NCI-H2107 treated with DMSO at 0.1 percent for 48 hours (cell line): ENCODE measurements around the gene WRAP73.

Experiments
- DNase-seq: peaks from one replicate; lab custom pipeline; 2025; ENCODE audit not compliant: unreplicated experiment; lab: John Stamatoyannopoulos, UW

The WRAP73 gene

DNA sequence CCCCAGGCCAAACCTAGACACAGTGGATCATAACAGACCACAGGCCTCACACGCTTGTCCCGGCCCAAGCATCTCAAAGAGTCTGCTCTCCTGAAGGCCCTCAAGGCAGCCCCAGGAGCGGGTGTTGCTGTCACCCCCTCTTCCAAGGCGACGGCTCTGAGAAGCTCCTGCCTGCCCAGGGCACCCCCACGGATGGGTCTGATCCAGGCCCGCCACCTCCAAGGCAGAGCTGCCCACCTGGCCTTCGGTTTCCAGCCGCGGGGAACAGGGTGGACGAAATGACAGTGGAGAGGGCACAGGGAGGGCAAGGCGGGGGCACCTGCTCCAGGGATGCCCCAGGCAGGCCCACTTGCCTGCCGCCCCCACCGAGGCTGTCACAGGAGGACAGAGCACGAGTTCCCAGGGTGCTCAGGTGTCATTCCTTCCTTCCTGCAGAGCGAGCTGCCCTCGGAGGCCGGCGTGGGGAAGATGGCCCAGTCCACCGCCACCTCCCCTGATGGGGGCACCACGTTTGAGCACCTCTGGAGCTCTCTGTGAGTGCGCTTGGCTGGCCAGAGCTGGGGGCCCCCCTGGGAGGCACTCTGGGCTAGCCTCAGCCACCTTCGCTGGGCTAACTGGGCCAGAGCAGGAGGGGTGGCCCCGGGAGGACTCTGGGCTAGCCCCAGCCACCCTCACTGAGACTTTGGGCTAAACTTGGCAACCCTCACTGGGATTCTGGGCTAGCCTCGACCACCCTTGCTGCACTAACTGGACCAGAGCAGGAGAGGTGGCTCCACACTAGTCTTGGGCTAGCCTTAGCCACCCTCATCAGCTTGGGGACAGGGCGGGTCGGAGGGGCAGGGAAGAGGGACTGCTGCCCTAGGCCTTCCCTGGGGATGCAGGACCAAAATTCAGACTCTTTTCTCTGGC lies 32.2 kb upstream of the WRAP73 start:
- DNase-seq, result no peak

DNA sequence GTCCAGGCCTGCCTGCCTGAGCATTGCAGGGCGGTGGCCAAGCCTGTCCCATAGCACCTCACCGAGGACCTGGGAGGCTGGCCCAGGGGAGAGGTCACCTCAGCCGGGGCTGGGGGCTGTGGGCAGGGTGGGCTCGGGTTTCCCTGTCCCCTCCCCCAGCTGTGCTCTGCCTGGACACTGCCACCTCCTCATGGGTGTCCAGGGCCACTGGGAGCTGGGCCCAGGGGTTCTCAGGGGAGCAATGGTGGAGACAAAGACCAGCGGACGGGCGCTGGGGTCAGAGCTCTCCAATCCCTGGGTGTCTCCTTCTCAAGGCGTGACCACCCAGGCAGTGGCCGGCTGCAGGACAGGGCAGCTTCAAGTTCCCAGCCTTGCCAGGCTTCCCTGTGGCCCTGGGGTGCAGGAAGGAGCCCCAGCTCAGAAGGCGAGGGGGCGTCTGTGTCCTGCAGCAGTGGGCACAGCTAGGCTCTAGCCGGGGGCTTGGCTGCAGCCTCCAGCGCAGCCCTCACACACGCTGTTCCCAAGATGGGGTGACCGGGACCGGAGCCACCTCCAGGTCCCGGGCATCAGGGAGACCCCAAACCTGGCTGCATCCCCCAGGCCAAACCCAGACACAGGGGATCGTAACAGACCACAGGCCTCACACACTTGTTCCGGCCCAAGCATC lies 31.5 kb upstream of the WRAP73 start:
- DNase-seq, result no peak

DNA sequence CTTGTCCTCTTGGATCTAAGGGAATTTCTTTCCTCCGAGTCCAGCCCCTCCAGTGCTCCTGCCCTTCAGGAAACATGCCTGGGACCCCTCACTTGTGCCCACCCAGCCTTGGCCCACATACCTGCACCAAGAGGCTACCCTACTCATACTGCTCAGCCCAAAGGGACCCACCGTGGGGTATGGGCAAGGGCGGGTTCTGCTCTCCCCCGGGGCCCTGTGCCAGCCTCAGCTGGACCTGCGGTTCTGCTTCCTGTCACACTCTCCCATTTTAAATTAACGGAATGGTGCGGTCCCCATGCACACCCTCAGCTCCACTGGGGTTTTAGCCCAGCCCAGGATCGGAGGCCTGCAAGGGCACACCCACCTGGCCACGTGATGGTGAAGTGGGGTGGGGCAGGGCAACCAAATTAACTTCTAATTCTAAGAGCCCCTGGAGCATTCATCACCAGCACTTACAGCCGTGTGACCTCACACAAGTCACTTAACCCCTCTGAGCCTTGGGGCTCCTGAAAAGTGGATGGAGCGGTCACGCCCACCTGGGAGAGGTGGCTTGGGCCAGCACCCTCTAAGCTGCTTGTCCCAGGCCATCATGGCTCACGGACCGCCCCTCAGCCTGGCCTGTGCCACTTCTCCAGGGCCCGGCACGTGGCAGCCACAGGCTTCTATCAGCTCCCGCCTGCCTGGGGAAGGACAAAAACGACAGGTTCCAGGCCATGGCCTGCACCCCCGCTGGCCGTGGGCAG lies 30.8 kb upstream of the WRAP73 start:
- DNase-seq, result no peak

DNA sequence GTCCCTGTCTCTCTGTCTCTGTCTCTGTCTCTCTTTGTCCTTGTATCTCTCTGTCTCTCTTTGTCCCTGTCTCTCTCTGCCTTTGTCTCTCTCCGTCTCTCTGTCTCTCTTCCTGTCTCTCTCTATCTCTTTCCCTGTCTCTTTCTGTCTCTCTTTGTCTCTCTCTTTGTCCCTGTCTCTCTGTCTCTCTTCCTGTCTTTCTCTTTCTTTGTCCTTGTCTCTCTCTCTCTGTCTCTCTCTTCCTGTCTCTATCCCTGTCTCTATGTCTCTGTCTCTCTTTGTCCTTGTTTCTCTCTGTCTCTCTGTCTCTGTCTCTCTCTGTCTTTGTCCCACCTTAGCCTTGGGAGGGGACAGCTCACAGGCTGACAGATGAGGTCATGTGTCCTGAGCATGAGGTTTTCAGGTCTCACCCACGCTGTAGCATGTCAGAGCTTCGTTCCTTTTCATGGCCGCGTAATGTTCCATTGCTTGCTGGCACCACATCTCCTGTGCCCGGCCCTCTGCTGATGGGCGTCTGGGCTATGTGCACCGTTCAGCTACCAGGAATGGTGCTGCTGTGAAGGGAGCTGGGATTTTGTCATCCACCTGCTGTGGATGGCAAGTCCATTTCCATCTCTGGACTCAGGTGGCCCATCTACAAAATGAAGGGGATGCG lies 30.0 kb upstream of the WRAP73 start:
- DNase-seq, result no peak

DNA sequence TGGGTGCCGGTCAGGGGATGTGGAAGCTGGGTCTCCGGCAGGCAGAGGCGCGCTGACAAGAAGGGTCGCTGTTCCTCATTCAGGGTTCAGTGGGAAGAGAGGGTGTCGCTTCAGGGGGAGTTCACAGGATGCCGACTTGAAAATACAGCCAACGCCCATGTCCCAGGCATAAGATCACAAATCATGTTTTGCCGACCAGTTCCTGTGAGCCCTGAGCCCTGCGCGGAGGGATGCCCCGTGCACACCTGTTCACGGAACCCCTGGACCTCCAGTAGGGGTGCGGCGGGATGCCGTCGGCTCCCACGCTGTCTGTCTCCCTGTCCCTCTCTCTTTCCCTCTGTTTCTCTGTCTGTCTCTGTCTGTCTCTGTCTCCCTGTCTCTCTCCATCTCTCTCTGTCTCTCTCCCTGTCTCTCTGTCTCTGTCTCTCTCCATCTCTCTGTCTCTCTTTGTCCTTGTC lies 29.2 kb upstream of the WRAP73 start:
- DNase-seq, result no peak

DNA sequence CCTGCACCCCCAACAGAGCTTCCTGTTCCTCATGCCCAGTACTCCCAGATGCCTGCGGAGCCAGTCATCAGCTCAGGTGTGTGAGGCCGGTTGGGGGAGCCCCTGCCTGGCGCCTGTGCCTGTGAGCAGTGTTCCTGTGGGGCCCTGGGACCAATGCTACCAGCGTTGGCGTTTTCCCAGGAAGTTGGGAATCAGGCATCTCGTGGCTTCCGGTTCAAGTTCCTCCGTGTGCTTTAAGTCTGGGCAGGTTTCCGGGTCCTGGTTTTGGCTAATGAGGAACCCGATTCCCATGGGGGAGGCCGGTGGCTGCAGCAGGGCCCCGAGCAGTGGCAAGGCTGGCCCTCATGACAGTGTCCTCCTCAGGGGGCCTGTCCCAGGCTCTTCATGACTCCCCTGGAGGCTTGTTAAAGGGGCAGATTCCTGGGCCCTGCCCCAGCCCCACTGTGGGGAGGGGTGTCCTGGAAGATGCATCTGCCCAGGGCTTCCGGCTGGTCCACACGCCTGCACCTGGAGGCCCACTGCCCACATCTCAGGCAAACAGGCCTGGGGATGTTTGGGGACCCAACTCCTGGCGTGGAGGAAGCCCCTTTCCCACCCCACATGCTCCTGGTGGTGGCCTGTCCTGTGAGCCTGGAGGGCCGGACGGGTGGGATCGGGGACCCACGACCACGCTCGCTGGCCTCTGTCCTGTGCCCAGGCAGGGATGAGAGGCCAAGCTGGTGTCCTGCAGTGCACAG lies 28.6 kb upstream of the WRAP73 start:
- no peak for DNase-seq

DNA sequence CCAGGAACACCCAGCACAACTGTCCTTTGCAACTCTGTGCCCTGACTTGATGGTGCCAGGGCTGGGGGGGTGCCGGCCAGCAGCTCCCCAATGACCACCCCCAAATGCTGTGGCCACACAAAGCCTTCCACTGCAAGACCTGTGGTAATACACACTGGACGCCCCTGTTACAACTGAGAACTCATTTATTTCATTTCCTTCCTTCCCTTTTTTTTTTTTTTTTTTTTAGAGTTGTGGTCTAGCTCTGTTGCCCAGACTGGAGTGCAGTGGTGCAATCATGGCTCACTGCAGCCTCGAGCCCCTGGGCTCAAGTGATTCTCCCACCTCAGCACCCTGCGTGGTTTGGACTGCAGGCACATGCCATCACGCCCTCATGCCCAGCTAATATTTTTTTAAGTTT lies 27.6 kb upstream of the WRAP73 start:
- no peak for DNase-seq

DNA sequence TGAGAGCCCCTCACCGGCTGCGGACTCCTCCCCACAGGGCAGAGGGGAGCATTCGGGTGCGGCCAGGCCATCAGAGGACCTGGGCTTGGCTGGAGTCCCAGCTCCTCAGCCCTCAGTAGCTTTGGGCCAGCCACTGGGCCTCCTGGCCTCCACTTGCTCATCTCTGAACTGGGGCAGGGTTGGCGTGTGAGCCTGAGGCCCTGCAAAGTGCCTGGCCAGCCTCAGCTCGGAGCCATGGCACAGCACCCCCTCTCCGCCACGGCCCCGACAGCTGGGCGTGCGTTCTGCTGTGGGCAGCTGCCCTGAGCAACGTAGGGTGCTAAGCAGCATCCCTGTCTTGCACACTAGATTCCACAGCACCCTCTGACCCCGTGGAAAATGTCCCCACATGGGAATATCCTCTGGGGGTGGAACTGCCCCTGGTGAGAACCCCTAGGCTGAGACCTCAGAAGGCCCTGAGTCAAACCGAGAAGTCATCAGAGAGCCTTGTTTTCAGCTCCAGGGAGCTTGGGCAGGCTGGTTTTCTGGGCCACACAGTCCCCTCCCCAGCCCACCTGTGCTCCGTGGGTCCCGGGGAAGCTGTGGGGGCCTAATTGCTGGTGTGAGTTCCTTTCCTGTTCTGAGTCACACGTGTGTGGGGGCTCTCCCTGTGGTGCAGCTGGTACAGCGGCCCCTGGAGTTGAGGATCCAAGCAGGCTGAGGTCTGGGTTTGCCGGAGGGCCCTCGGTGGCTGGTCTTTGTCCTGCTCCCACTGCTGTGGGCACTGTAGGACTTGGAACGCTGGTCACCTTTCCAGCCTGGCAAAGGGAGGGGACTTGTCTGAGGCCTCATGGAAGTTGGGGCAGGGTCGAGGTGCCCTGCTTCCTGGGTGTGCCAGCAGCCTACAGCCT lies 26.9 kb upstream of the WRAP73 start:
- no peak for DNase-seq

DNA sequence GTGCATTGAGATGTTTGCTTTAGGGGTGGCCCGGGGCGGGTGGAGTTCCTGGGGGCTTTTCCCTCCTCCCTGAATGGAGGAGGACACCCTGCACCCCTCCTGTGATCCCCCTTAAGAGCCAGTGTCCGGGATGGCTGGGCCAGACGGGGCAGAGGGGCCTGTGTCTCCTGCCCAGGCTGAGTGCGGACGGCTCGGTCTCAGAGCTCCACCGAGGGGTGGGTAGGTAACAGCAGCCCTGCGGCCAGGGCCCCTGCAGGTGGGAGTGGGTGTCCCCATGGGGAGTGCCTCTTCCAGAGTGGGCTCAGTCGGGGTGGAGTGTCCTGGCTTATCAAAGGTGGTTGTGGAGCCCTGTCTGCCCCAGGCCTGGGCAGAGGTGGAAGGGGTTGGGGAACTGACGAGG lies 25.5 kb upstream of the WRAP73 start:
- no peak for DNase-seq

DNA sequence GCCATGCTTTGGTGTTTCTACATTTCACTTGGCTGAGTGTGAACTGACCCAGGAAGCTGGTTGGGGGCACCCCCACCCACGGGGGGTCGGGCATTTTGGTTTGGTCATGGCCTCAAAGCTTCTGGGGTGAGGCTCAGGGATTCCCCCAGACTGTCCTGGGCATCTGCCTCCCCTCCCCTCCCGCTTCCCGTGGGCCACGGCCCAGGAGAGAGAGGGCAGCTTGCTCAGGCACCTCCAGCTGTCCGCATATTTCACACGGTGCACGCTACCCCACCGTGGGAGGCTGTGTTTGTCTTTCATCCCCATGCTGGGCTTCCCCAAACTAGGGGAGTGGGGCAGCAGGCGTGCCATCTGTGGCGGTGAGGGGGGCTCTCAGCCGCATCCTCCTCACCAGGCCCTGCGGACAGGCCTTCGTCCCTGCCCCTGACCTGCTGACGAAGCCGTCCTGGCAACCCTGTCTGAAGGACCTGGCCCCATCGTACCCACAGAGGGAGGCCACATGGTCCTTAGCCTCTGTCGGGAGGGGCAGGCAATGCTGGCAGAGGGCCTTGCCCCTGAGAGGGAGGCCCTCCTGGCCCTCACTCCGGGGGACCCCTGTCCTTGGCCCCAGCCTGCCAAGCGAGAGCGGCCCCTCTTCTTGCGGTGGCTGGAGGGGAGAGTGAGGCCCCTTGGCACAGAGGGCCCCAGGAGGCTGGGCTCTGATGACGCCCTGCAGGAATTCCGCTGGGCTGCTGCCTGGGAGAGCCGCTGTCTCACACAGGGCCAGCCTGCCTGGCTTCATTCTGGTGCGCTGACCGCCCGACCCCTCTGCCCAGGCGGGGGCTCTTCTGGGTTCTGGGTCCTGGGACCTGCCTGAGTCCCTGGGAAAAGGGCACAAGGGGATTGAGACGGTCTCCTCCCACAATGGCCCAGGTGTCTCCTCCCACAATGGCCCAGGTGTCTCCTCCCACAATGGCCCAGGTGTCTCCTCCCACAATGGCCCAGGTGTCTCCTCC lies 24.5 kb upstream of the WRAP73 start:
- no peak for DNase-seq

DNA sequence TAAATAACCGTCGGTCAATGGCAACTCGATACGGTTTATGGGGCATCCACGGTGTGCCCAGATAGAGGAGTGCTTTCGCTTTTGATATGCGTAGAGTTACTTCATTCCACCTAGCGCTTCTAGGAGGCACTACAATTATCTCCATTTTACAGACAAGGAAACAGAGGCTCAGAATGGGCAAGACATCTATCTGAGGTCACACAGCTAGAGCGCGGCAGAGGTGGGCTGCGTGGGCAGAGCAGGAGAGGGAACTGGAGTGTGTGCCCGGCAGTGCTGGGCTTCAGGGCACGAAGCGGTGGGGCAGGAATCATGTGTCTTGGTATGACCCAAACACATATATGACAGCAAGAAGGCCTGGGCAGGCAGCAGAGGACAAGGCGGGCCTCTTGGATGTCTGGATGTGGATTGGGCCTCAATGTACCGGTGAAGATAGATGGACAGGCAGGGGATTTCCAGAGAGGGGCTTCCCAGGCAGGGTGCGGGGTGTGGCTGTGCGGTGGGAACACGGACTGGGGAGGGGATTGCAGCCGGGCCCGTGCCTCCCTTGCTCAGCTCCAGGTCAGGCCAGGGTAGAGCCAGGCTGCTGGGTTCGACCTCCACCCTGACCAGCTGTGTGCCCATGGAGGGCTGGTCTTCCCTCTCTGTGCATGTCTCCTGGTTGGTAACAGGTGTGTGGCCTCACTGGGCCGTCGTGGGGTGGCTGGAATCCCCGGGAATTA lies 23.6 kb upstream of the WRAP73 start:
- no peak for DNase-seq

DNA sequence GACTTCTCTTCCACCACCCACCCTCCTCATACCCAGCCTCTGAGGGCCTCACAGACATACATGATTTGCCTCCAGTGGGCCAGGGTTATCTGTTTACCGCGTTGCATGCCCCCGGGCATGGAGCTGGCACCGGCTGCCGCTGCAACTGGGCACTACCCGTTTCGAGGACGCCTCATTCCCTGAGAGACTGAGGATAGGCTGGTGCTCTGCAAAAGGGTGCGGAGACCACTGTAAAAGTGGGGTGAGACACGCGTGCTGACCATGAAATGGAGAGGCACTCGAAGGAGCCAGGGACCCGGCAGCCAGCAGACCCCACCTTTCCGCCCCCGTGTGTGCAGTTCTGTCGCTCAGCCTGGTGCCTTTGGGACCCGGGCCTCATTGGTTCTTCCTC lies 23.1 kb upstream of the WRAP73 start:
- no peak for DNase-seq

DNA sequence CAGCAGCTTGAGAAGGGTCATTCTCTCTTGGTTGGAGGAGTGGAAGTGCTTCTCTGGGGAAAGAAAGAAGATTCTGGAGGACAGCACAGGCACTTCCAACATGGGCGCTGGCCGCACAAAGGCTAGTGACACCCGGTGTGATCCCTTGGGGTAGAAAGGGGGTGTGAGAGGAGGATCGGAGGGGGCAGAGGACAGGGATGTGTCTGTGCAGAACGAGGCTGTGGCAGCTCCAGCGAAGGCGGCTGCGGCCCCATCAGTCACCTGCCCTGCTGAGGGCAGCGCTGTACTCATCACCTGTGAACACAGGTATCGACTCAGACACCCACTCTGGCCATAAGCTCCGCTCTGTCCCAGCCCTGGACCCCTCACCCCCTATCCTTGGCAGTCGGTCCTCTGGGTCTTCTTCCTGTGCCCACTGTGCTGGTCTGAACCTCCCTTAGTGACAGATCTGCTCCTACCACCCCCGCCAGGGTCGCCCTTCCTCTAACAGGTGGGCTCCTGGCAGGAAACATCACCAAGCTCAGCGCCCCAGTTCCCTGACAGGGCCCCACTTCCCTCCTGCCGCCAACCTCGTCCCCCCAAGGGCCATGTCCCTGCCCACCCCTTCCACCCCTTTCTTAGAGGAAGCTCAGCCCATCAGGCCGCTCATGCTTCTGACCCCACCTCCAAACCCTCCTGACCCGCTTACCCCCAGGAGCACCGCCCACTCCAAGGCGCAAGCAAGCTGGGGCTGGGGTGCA lies 22.5 kb upstream of the WRAP73 start:
- no peak for DNase-seq

DNA sequence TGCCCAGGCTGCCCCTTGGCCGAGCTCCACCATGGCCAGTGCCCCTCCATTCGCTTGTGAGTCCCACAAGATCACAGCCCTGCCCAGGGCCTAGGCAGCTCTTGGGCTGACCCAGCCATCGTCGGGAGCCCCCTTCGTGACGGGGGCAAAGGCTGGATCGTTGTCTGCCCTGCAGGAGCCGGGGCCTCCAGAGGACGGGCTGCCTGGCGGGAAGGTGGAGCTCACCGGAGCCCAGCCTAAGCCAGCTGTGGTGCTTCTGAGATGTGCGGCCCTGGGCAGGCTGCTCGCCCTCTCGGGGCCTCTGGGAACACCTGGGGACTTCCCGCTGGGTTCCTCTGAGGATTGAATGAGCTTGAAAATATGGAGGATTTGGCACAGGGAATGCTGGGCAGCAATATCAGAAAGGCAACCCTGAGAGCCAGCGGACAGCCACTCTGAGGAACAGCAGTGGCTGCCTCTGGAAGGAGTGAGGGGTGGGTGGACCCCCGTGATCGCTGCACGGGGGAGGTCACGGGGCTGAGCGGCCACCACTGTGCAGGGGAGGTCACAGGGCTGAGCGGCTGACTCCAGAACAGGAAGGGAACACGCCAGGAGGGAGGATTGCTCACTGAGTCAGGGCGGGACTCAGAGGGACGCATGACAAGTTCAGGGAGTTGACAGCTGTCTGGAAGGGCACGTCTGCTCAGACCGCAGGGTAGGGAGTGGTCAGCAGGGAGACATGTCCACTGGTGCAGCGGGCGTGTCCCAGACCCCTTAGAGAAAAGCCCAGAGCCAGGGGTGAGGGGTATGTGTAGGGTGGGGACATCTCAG lies 21.7 kb upstream of the WRAP73 start:
- DNase-seq, result no peak

DNA sequence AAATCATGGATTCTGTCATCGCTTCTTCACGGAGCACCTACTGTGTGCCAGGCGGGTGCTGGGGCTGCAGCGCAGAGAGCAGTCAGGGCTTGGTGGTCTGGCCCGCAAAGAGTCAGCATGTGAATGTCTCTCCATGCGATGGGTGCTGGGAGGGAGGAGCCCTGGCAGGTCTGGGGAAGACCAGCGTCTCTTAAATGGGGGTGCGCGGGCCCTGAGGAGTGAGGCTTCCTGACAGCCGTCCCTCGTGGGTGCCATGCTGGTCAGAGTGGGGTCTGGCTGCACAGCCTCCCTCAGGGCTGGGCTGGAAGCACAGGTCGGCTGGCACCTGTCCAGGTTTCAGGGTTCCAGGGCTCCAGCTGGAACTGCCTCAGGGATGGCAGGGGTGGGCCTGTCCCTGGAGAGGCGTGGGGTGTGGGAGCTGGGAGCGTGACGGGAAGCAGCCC lies 20.9 kb upstream of the WRAP73 start:
- DNase-seq, result no peak

DNA sequence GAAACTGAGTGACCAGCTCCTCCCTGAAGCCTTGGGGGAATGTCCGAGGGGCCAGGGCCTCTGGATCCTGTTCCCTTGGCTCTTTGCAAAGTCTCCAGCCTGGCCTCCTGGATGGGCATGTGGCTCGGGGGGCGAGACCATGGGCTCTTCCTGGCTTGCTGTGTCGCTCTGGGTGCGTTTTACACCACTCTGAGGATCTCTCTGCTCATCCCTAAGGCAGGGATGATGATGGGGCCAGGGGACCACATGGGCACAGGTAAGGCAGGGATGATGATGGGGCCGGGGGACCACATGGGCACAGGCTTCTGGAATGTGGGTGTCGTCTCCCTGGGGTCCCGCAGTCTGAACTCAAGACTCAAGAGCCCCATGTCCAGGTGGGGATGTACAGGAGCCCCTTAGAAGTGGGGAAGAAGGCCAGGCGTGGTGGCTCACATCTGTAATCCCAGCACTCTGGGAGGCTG lies 20.1 kb upstream of the WRAP73 start:
- DNase-seq, result no peak
